Endothelial cell of umbilical vein (primary cell): ENCODE results near the gene SYT6.

Source experiments
- FOS ChIP-seq: IDR thresholded peaks from 2 replicates; pipeline ENCODE4 v1.6.1; 2011; ENCODE audit warnings: mild to moderate bottlenecking, low read length, moderate library complexity, borderline replicate concordance; ENCODE audit not compliant: insufficient read depth
- GATA2 ChIP-seq: IDR thresholded peaks from 2 replicates; pipeline ENCODE4 v1.7.0; 2011; ENCODE audit warnings: low read depth, mild to moderate bottlenecking, moderate library complexity, mixed read lengths, low read length; ENCODE audit not compliant: insufficient read length, insufficient read depth
- JUN ChIP-seq: IDR thresholded peaks from 2 replicates; pipeline ENCODE4 v1.6.1; 2011; ENCODE audit warnings: borderline replicate concordance, low read depth; ENCODE audit not compliant: insufficient read length, insufficient read depth
- POLR2AphosphoS5 ChIP-seq: IDR thresholded peaks from 2 replicates; pipeline ENCODE4 v1.6.1; 2012; ENCODE audit warnings: low read depth, mild to moderate bottlenecking, control low read depth, low read length, moderate library complexity; ENCODE audit not compliant: insufficient read depth
- TF ChIP-seq, protein P1 (sequence below), 2 donors: IDR thresholded peaks; 1 replicate in 1 of 2; 2 replicates in 1 of 2; pipeline ENCODE4 v1.5.1; 2011; ENCODE audit warnings: low read length in 2 of 2, mild to moderate bottlenecking in 2 of 2, moderate library complexity in 2 of 2, control low read depth in 1 of 2, inconsistent platforms in 1 of 2, low read depth in 1 of 2; ENCODE audit not compliant: insufficient read depth in 1 of 2; ENCODE audit errors: extremely low read depth in 1 of 2
- TF ChIP-seq, protein P2 (sequence below): IDR thresholded peaks from 2 replicates; pipeline ENCODE4 v1.6.1; 2011; ENCODE audit not compliant: insufficient read depth, insufficient read length

DNA sequence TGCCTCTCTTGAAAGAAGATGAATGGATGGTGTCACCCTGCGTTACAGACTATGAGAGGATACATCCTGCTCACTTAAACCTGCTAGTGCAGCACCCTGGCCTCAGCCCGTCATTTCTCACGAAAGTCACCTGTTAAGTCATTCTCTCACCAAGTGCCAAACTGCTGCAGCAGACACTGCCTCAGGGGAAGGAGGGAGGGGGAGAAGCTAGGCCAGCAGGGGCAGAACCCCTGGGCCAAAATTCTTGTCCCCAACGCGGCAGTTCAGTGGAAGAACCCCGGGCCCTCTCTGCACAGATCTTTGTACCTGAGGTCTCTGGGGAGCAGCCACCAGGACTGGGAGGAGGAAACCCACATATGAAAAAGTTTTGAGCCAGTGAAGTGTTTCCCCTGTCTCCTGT, 37.6 kb downstream of the SYT6 start:
- TF ChIP-seq, protein P1, sequence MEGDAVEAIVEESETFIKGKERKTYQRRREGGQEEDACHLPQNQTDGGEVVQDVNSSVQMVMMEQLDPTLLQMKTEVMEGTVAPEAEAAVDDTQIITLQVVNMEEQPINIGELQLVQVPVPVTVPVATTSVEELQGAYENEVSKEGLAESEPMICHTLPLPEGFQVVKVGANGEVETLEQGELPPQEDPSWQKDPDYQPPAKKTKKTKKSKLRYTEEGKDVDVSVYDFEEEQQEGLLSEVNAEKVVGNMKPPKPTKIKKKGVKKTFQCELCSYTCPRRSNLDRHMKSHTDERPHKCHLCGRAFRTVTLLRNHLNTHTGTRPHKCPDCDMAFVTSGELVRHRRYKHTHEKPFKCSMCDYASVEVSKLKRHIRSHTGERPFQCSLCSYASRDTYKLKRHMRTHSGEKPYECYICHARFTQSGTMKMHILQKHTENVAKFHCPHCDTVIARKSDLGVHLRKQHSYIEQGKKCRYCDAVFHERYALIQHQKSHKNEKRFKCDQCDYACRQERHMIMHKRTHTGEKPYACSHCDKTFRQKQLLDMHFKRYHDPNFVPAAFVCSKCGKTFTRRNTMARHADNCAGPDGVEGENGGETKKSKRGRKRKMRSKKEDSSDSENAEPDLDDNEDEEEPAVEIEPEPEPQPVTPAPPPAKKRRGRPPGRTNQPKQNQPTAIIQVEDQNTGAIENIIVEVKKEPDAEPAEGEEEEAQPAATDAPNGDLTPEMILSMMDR (IDR thresholded peaks at IDR 0.05; ENCODE audit: extremely low read depth in 1 of 2, insufficient read depth in 1 of 2, low read depth in 1 of 2, low read length in 2 of 2) = no peak
- no peak for TF ChIP-seq GATA2
- TF ChIP-seq FOS = no peak
- TF ChIP-seq, protein P2, sequence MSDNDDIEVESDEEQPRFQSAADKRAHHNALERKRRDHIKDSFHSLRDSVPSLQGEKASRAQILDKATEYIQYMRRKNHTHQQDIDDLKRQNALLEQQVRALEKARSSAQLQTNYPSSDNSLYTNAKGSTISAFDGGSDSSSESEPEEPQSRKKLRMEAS = no peak
- no peak for TF ChIP-seq JUN
- TF ChIP-seq POLR2AphosphoS5 = no peak
